ENCODE results near the gene MRPL48. TPM values are rescaled to one million over a fixed set of nuclear protein-coding genes. Genes with fewer than 3 reads are reported as not detected.

Gene MRPL48
- total and polyA plus RNA-seq, 2 of the 8 experiments (the other 6 are each of a cell fraction or from before 2014, with no cell fraction given) = 34.9 to 59.9 TPM

- TF ChIP-seq KDM1A (IDR thresholded peaks at IDR 0.05; ENCODE audit: borderline replicate concordance, low read length) (no peak; the same call in 1 of the 2 replicates), SUZ12 (IDR thresholded peaks at IDR 0.05; ENCODE audit: low read length) (peak; percentile 66; the same call in 1 of the 2 replicates), GTF2F1 (IDR thresholded peaks at IDR 0.05; ENCODE audit: borderline replicate concordance, low read depth, low read length) (no peak), TAF1 (IDR thresholded peaks at IDR 0.05; ENCODE audit: low read depth, low read length) (peak; percentile 84), FOSL1 (IDR thresholded peaks at IDR 0.05; ENCODE audit: insufficient read depth, low read depth, low read length) (0 out of 2 replicates have a peak, but pooled peaks have one; percentile 53), TBP (IDR thresholded peaks at IDR 0.05; ENCODE audit: low read depth, low read length) (peak; percentile 62; the same call in 1 of the 2 replicates), CBX8 (IDR thresholded peaks at IDR 0.05; ENCODE audit: borderline replicate concordance, low read depth, low read length) (no peak), SRF (IDR thresholded peaks at IDR 0.05; ENCODE audit: low read depth, low read length) (peak; percentile 37; the same call in 1 of the 2 replicates), RAD21 (IDR thresholded peaks at IDR 0.05 in 1 of 2, conservative IDR thresholded peaks at IDR 0.05 in 1 of 2; ENCODE audit: low read depth in 2 of 2, low read length in 2 of 2) (peak; percentile 43 to 51; a peak in 3 of 4 replicates), YY1 (IDR thresholded peaks at IDR 0.05; ENCODE audit: low read depth, low read length) (no peak), SIX5 (IDR thresholded peaks at IDR 0.05; ENCODE audit: low read depth, low read length) (no peak), EGR1 (IDR thresholded peaks at IDR 0.05; ENCODE audit: borderline replicate concordance, low read depth, low read length) (peak; percentile 52; the same call in 1 of the 2 replicates), BCL11A (IDR thresholded peaks at IDR 0.05; ENCODE audit: low read depth in 2 of 2, low read length in 2 of 2) (no peak), SP1 (IDR thresholded peaks at IDR 0.05; ENCODE audit: low read depth, low read length) (peak; percentile 65; the same call in 1 of the 2 replicates), NRF1 (IDR thresholded peaks at IDR 0.05; ENCODE audit: low read depth, low read length) (0 out of 2 replicates have a peak, but pooled peaks have one; percentile 10), ASH2L (IDR thresholded peaks at IDR 0.05; ENCODE audit: low read length) (no peak), BACH1 (IDR thresholded peaks at IDR 0.05; ENCODE audit: low read length) (peak; percentile 99), EZH2 (IDR thresholded peaks at IDR 0.05; ENCODE audit: low read depth, low read length, severe bottlenecking) (no peak), KDM5A (IDR thresholded peaks at IDR 0.05; ENCODE audit: low read length) (no peak), SP4 (IDR thresholded peaks at IDR 0.05; ENCODE audit: low read length) (no peak), RFX5 (IDR thresholded peaks at IDR 0.05; ENCODE audit: borderline replicate concordance, low read depth, low read length) (no peak)
These were observed 26.8 kb upstream of the MRPL48 start, which contains the start of gene RAB6A (continued) for GRCh38 chr11:73760679-73761402.
